Stimulated activated CD8-positive, alpha-beta memory T cell treated with anti-CD3 and anti-CD28 coated beads, Interleukin-4, amount 100 ng/mL, for 1 hour (primary cell): ENCODE results near the gene LRRC9.

Experiments used
- DNase-seq, 2 donors: peaks; one replicate each; pipeline ENCODE4 v3.0.0-alpha.2; 2020; ENCODE audit warnings: low read depth in 2 of 2, low spot score in 1 of 2

The LRRC9 gene

DNA sequence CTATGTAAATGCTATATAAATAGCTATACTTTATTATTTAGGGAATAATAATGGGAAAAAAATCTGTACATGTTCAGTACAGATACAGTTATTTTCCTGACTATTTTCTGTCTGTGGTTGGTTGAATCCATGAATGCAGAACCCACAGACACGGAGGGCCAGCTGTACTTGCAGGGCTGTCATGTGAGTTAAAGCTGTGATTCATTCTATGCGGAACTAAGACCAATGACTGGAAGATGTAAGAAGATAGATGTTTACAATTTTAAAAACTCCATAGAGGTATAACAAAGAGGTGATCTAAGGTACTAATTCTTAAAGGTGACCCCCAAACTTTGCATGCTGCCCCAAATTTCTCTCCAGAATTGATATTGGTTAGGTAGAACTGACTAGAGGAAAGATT, 186.4 kb downstream of the LRRC9 start:
- no peak for DNase-seq

DNA sequence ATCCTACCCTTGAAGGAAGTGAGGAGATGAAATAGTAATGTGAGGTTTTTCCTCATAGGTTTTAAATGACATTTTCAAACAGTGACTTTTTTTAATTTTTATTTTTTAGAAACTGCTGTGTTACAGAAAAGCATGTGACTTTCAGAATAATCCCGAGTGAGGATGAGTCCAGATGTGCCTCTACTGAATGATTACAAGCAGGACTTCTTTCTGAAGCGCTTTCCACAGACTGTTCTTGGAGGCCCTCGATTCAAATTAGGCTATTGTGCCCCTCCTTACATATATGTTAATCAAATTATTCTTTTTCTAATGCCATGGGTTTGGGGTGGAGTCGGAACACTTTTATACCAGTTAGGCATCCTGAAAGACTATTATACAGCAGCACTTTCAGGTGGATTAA, 187.5 kb downstream of the LRRC9 start:
- DNase-seq, result no peak

DNA sequence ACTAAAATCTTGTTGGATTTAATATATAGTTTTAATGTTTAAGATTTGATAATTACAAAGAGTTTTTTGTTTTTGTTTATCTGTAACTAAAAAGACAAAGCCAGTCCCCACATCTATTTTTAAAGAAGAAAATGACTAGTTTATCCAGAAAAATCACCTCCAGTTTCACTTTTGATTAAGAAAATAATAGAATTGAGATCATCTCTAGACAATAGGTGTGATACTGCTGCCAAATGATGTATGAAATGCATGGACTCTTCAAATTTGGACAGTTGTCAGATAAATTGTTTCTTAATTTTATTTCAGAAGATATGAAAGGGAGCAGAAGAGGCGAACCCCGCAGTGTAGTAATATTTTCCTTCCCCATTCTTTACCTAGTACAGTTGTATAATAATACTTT, 191.8 kb downstream of the LRRC9 start:
- DNase-seq, result no peak
